IPS-18c (cell line): Measurements from ENCODE around the gene PCDHGB1.
"Not testable (repeated sequence)": the region's sequence is repeated elsewhere in the genome, so short reads cannot be mapped to it uniquely, and the experiment has no call there.

Experiments
- H3K4me3 ChIP-seq: 2 replicates; pipeline ENCODE4 v1.7.0; 2013; ENCODE audit warnings: low read depth, mild to moderate bottlenecking, low read length, moderate library complexity; ENCODE audit not compliant: insufficient read depth
- H3K9me3 ChIP-seq: one replicate; pipeline ENCODE4 v1.6.1; 2013; ENCODE audit warnings: mild to moderate bottlenecking, low read length, moderate library complexity; ENCODE audit not compliant: control insufficient read depth, insufficient read depth

The PCDHGB1 gene

DNA sequence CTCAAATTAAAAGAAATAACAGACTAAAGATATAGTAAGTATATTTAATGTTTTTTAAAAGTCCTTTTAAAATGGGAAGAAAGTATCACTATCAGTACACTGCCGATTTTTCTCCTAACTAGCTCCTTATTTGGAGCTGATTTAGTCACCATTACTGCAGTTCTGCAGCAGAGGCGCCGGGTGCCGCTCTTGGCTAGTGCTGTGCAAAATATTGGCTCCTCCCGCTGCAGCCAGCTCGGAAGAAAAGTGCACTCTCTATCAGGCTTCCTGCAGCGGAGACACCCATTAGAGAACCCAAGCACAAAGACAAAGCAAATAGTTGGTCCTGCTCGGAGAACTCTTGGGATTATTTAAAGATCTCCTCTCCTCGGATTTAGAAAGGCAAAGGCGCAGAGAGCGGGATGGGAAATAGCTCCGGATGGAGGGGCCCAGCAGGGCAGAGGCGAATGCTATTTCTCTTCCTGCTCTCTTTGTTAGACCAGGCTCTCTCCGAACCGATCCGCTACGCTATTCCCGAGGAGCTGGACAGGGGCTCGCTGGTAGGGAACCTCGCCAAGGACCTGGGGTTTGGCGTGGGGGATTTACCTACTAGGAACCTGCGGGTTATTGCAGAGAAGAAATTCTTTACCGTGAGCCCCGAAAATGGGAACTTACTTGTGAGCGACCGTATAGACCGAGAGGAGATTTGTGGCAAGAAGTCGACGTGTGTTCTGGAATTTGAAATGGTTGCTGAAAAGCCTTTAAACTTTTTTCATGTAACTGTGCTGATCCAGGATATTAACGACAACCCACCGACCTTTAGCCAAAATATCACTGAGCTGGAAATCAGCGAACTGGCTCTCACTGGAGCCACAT, 20.3 kb downstream of the PCDHGB1 start, which contains the start of gene PCDHGB3:
TSS of gene PCDHGB3 (plus strand) at position 249 of the 855 bp plus-strand sequence. CDS start at position 402, 153 bp downstream.
- peaks cover 16% of the 10 kb centered on the region for H3K9me3 ChIP-seq
- H3K4me3 ChIP-seq, result no peak within 1 kb of the TSS

- H3K4me3 ChIP-seq, result no peak overlapping the region
- peaks cover 17% of the 10 kb centered on the region for H3K9me3 ChIP-seq
Measured at GRCh38 chr5:141371572-141372475, 21.9 kb downstream of the PCDHGB1 start.

GRCh38 chr5:141373673-141374317, 23.9 kb downstream of the PCDHGB1 start, which contains the start of gene PCDHGA6:
TSS of gene PCDHGA6 (plus strand) at chr5:141373891. CDS start at chr5:141374084, 193 bp downstream.
- Histone ChIP-seq H3K4me3 (no peak within 1 kb of the TSS; the same call in 1 of the 2 replicates), H3K9me3 (peaks cover 17% of the 10 kb centered on the region)

GRCh38 chr5:141374627-141375026, 24.7 kb downstream of the PCDHGB1 start:
- no peak overlapping the region; the same call in 1 of the 2 replicates for H3K4me3 ChIP-seq
- peaks cover 17% of the 10 kb centered on the region for H3K9me3 ChIP-seq

DNA sequence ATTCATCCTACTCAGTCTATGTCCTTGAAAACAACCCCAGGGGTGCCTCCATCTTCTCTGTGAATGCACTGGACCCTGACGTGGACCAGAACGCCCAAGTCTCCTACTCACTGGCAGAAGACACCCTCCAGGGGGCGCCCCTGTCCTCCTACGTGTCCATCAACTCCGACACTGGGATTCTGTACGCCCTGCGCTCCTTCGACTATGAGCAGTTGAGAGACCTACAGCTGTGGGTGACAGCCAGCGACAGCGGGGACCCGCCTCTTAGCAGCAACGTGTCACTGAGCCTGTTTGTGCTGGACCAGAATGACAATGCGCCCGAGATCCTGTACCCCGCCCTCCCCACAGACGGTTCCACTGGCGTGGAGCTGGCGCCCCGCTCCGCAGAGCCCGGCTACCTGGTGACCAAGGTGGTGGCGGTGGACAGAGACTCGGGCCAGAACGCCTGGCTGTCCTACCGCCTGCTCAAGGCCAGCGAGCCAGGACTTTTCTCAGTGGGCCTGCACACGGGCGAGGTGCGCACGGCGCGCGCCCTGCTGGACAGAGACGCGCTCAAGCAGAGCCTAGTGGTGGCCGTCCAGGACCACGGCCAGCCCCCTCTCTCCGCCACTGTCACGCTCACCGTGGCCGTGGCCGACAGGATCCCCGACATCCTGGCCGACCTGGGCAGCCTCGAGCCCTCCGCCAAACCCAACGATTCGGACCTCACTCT, 25.7 kb downstream of the PCDHGB1 start:
- H3K9me3 ChIP-seq, result peaks cover 20% of the 10 kb centered on the region
- not testable (repeated sequence) for H3K4me3 ChIP-seq

- peaks cover 10% of the 10 kb centered on the region for H3K9me3 ChIP-seq
- H3K4me3 ChIP-seq, result no peak within 1 kb of the TSS; the same call in 1 of the 2 replicates
Measured at GRCh38 chr5:141382469-141383294, 32.8 kb downstream of the PCDHGB1 start, which contains the start of gene PCDHGA7. TSS of gene PCDHGA7 (plus strand) at chr5:141382742. CDS start at chr5:141382900, 158 bp downstream.

DNA sequence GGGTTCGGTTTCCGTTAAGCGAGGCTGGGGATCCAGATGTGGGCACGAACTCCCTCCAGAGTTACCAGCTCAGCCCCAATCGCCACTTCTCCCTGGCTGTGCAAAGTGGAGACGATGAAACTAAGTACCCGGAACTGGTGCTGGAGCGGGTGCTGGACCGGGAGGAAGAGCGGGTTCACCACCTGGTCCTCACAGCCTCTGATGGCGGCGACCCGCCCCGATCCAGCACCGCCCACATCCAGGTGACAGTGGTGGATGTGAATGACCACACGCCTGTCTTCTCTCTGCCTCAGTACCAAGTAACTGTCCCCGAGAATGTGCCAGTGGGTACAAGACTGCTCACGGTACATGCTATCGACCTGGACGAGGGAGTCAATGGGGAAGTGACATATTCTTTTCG, 33.4 kb downstream of the PCDHGB1 start:
- H3K4me3 ChIP-seq, result no peak overlapping the region

GRCh38 chr5:141384471-141385267, 34.8 kb downstream of the PCDHGB1 start:
- Histone ChIP-seq H3K4me3 (no peak overlapping the region), H3K9me3 (peaks cover 22% of the 10 kb centered on the region)

More for the DNA sequence above, 33.4 kb downstream of the PCDHGB1 start:
- peaks cover 13% of the 10 kb centered on the region for H3K9me3 ChIP-seq

DNA sequence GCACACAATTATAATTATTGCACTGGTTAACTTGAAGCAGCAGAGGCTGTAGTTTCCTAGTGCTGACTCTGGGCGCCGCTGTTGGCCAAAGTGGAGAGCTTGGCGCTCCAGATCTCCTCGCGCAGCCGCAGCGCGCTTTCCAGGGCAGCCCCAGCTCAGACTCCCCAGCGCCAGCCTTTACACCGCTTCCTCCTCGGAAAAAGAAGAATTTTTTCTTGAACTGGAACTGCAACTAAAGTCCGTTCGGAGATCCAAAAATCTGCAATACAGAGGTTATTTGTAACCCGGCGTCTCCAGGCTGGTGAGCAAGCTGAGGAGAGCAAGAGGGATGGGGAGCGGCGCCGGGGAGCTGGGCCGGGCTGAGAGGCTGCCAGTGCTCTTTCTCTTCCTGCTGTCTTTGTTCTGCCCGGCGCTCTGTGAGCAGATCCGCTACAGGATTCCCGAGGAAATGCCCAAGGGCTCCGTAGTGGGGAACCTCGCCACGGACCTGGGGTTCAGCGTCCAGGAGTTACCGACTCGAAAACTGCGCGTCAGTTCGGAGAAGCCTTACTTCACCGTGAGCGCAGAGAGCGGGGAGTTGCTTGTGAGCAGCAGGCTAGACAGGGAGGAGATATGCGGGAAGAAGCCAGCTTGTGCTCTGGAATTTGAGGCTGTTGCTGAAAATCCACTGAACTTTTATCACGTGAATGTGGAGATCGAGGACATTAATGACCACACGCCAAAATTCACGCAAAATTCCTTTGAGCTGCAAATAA, 37.8 kb downstream of the PCDHGB1 start, which contains the start of gene PCDHGB4:
TSS of gene PCDHGB4 (plus strand) at position 142 of the 755 bp plus-strand sequence. CDS start at position 329, 187 bp downstream.
- H3K4me3 ChIP-seq, result not testable (repeated sequence)
- peaks cover 19% of the 10 kb centered on the region for H3K9me3 ChIP-seq

DNA sequence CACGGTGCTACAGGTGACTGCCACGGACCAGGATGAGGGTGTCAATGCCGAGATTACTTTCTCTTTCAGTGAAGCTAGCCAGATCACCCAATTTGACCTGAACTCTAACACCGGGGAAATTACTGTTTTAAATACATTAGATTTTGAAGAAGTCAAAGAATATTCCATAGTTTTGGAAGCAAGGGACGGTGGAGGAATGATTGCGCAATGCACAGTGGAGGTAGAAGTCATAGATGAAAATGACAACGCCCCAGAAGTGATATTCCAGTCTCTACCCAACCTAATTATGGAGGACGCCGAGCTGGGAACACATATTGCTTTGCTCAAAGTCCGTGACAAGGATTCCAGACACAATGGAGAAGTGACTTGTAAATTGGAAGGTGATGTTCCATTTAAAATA, 38.8 kb downstream of the PCDHGB1 start:
- H3K9me3 ChIP-seq, result peaks cover 24% of the 10 kb centered on the region
- H3K4me3 ChIP-seq, result peak overlapping the region; percentile 20; the same call in 1 of the 2 replicates

DNA sequence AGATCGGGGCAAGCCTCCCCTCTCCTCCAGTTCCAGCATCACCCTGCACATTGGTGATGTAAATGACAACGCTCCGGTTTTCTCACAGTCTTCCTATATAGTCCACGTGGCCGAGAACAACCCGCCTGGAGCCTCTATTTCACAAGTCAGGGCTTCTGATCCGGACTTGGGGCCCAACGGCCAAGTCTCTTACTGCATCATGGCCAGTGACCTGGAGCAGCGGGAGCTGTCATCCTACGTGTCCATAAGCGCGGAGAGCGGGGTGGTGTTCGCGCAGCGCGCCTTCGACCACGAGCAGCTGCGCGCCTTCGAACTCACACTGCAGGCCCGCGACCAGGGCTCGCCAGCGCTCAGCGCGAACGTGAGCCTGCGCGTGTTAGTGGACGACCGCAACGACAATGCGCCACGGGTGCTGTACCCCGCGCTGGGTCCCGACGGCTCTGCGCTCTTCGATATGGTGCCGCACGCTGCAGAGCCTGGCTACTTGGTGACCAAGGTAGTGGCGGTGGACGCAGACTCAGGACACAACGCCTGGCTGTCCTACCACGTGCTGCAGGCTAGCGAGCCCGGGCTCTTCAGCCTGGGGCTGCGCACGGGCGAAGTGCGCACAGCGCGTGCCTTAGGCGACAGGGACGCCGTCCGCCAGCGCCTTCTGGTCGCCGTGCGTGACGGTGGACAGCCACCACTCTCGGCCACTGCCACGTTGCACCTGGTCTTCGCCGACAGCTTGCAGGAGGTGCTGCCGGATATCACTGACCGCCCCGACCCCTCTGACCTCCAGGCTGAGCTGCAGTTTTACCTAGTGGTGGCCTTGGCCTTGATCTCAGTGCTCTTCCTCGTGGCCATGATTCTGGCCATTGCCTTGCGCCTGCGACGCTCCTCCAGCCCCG, 39.5 kb downstream of the PCDHGB1 start:
- Histone ChIP-seq H3K9me3 (peaks cover 22% of the 10 kb centered on the region), H3K4me3 (peak overlapping the region; percentile 20; the same call in 1 of the 2 replicates)

DNA sequence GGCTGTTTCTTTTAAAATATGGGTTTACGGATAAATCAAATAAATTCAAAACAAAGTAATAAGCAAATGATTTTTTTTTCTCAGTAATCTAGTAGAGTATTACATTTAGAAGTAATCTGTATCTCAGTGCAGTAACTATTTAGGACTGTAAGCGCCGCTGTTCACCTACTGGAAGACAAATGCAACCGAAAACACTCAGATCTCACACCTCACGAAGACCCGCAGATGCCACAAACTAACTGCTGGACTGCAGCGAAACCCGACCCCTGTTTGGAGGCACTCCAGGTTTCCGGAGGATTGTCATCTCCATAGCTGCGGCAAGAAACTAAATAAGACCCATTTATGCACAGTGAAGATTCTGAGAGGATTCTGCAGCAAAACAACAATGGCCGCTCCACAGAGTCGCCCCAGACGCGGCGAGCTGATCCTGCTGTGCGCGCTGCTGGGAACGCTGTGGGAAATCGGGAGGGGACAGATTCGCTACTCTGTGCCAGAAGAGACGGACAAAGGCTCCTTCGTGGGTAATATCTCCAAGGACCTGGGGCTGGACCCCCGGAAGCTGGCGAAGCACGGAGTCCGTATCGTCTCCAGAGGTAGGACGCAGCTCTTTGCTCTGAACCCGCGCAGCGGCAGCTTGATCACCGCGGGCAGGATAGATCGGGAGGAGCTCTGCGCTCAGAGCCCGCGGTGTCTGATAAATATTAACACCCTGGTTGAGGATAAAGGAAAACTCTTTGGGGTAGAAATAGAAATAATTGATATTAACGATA, 42.7 kb downstream of the PCDHGB1 start, which contains the start of gene PCDHGA8:
TSS of gene PCDHGA8 (plus strand) at position 205 of the 770 bp plus-strand sequence. CDS start at position 386, 181 bp downstream.
- Histone ChIP-seq H3K4me3 (no peak within 1 kb of the TSS; the same call in 1 of the 2 replicates), H3K9me3 (peaks cover 22% of the 10 kb centered on the region)

DNA sequence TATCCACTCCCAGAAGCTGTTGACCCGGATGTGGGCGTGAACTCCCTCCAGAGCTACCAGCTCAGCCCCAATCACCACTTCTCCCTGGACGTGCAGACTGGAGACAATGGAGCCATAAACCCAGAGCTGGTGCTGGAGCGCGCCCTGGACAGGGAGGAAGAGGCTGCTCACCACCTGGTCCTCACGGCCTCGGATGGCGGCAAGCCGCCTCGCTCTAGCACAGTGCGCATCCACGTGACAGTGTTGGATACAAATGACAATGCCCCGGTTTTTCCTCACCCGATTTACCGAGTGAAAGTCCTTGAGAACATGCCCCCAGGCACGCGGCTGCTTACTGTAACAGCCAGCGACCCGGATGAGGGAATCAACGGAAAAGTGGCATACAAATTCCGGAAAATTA, 43.4 kb downstream of the PCDHGB1 start:
- peaks cover 20% of the 10 kb centered on the region for H3K9me3 ChIP-seq

More for the DNA sequence above, 43.4 kb downstream of the PCDHGB1 start:
- H3K4me3 ChIP-seq, result no peak overlapping the region
